NCI-H2107 treated with DMSO at 0.1 percent for 48 hours (cell line): ENCODE measurements around the gene SCN7A.
"Not testable (repeated sequence)": the region's sequence is repeated elsewhere in the genome, so short reads cannot be mapped to it uniquely, and the experiment has no call there.

Experiments
- DNase-seq: peaks from one replicate; lab custom pipeline; 2025; ENCODE audit not compliant: unreplicated experiment; lab: John Stamatoyannopoulos, UW

Gene SCN7A

DNA sequence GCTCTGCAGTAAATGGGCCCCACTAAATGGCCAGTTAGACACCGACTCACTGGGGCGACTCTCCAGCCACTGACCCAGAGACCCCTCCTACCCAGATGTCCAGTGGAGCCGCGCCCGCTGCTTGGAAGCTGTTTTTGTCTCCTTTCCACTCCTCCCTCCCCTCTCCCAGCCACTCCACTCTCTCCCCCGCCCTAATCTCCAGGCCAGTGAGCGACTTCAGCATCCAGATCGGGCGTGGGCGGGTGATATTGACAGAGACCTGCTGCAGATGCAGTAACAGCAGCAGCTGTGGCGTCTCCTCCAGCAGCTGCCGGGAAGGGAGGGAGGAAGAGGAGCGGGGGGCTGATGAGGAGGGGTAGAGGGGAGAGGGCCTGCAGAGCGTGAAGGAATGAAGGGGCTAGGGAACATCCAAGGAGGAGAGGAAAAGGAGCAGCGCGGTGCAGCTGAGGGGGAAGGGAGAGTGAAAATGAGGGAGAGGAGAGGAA, at the start of gene SCN7A:
SCN7A (minus strand) TSS at position 110 of the 485 bp plus-strand sequence. CDS start 16,553 bp downstream, outside the sequence.
- no peak for DNase-seq

DNA sequence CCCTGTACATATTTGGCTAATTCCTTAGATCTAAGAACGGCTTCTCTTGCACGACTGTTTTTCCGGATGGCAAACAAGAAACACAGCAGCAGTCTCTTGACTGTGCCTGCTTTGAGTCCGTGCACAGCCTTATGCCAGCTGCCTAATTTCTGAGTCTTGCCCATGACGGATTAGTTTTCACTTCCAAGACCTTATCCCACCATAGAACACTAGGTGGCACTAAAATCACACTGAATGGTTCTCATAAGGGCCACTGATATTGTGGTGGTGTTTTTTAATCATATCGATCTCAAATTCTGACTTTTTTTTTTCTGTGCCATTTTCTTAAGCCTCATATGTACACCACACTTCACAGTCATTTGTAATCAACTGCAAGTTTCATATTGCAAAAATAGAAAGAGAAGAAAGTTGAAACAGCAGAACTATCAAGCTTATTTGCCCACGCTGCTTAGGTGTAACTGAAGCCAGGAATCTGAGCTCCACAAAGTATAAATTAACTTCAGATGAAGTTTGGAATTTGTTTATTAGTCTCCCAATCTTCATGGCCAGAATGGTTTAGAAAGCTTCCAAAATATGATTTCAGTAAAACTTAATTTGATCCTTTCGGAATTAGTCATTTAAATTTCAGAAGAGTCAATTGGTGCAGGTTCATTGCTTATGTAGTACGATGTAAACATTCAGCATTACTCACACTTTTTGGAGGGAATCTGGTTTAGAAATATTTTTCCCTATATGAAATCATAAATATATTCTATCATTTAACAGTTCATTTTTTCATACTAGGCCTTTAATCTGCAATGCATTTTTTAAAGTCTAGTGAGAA, 45.5 kb upstream of the SCN7A start:
- DNase-seq: peak; percentile 30

DNA sequence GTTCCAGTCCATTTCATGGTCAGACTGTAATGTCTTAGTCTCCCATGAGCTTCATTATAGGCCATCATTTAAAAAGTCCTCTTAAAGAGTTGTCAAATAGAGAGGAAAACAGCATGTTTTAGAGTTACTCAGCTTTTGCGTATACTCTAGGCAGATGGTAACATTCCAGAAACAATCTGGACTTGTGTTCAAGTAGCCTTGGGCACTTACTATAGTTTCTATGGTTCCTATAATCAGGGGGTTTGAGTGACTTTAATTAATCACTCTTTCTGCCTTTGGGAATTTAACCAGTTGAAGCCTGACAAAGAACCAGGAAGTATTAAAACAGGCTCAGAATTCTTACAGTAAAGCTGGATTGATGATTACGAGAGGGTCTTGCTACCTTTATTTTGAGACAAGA, 42.1 kb upstream of the SCN7A start:
- no peak for DNase-seq

DNA sequence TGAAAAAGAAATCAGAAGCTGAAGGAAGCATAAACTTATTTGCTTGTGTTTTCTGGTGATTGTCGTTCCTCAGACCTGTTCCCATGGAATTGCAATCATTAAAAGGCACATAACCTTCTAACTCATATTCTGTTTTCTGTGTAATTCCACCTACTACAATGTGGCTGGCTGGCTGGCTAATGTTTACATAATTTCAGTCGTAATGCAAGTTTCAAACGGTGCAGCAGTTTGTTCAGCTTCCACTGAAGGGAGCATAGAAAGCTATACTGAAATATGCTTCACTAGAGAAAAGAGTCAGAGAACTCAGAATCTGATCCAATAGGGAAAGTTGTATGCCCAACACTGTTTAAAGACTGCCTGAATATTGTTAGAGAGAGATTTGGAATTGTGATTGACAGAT, 27.1 kb upstream of the SCN7A start:
- no peak for DNase-seq

DNA sequence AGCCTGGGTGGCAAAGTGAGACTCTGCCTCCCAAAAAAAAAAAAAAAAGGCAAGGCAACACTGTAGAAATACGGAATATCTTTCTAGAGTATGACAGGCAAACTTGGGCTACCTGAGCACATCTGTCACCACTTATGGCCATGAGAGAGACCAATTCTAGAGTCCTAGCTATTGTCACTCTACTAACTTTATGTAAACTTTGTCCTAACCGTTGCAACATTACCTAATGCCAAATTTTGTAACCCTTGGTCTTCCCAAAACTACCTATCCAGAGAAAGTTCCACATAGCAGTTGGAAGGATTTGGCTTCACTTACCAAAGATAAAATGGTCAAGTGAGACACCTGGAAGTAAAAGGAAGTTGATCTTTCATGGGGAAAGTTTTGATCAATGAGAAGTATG, 26.6 kb upstream of the SCN7A start:
- DNase-seq: no peak

DNA sequence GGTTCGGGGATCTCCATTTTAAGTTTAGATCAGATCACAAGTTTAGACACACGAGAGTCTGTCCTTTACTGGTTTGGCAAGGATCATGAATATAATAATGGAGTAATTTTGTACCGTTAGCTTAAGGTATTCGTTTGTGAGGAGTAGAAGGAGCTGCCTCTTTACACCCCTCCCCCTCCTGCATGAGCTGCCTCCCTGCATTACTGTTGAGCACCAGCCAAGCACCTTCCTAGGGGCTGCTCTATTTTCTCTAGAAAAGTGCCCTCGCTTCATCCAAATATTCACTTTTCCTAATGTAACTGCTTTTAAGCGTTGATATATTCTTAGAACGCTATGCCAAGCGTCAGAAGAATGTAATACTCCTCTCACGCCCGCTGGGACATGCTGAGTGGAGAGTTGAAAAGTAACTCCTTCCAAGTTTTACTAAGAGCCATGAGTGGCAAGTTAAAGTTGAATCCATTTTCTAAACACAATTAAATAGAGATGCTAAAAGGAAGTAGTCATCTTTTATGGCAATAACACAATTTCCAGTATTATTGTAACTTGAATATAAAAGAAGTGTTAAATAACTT, 25.4 kb upstream of the SCN7A start:
- no peak for DNase-seq

DNA sequence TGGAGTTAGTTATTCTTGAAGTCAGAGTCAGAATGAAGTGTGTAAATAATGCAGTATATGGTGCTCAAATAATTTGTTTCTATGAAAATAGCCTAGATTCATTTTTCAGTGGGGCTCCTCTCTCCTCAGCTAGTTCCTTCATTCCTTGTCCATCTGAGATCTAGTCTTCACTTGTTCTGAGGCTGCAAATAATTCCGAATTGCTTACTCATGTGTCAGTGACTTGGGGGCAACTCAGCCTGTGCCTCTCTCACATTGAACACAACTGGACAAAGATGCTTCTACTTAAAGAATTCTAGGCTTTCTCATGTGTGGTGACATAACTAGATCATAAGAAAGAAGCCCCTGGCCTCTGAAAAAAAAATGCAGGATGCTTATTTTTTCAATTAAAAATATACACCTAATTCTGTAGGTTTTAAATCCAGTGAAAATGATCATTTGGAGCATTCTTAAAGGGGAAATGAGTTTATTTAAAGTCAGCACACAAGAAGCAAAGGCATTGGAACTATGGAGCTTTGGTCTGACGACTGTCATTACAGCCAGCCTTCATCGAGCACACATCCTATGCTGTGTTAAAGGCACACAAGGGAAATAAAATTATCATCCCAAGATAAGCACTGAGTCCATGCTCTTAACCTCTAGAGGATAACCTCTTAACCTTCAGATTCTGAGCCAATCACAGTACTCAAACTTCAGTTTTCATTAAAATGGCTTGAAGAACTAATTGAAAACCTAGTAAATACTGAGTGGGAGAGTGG, 24.8 kb upstream of the SCN7A start:
- no peak for DNase-seq

DNA sequence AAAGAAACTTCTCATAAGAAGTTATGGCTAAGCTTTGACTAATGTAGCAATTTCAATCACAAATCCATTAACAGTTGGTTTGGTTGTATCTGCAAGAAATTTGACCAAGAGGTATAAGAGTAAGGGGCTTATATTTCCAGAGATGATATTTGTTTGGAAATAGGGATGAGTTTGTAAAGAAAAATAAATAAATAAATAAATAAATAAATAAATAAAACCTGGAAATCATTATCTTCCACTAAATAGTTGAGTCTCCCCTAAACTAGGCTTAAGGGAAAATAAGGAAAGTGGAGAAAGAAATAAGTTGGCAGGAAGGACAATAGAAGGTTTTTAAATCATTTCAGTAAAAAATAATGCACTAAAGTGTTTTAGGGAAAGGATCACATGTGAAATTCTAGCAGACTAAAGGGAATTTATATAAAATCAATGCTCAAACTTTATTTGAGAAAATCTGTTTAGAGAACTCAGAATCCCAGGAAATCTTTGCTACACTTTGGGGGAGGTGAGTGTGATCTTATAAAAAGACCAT, 23.5 kb upstream of the SCN7A start:
- no peak for DNase-seq

DNA sequence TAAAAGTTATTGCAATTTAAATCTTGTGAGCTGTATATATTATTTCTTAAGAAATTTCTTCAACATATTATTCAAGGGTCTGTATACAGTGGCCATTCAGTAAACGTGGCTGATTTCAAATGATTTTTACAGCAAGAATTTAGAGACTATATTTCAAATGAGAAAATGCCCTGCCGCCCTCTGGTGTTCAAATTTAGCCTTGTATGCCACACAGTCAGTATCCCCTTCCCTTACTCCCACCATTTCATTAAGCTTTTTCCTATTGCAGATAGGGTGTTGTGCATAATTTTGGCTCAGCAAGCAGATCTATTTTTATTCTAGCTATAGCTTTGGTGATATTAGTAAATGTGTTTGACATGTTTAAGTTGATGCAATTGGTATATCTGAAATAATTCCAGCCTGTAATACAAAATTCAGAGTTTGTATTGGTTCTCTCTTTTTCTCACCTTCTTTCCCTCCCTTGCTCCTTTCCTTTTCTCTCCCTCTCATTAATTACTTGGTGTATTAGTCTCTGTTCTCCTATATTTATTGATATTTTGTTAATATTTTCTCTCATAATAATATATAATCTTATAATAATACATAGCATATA, 22.8 kb upstream of the SCN7A start:
- no peak for DNase-seq

DNA sequence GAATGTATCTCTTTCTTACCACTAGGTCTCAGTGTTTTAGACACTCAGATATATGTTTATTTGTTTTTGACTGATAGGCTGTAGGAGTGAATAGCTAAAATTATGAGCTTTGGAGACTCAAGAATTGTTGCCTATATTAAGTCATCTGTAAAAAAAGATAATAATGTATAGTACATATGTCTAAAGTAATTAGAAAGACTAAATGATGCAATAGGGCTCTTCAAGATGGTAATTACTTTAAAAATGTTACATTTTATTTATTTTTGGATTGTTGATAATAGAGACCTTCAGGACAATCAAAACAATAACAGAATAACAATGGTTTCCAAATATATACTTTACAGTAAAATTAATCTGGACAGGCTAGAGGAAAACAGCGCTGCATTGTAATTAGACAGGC, 19.9 kb upstream of the SCN7A start:
- DNase-seq: no peak

DNA sequence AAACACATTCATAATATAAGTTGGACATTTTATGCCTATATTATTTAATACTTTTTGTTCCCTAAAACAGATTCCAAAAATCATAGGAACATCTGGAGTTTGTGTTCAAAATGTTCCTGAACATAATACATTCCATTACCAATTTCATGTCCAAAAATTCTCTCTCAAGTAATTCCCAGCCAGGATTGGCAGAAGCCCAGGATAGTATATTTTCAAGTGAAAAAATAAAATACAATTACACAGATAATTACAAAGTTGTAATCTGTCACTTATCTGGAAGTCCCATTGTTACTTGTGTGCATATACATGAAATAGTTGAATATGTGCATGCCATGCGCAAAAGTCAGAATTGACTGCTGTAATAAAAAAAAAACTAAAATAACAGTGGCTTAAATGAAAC, 5.2 kb upstream of the SCN7A start:
- no peak for DNase-seq

DNA sequence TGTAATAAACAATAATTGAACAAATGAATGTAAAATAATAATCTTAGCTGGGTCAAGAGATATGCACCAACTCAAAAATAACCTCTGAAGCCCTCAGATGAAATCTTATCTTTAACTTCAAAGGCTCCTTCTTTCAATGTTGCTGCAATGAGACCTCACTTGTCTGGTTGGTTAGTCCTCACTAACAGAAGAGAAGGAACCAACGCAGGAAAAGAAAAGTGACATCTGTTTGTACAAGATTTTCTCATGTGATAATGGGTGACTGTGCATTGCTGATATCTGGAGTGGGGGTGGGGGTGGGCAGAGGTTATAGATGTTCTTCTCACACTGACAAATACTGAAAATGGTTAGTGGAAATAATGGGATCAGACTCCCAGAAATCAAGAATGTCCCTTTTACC, 2.6 kb downstream of the SCN7A start:
- no peak for DNase-seq

DNA sequence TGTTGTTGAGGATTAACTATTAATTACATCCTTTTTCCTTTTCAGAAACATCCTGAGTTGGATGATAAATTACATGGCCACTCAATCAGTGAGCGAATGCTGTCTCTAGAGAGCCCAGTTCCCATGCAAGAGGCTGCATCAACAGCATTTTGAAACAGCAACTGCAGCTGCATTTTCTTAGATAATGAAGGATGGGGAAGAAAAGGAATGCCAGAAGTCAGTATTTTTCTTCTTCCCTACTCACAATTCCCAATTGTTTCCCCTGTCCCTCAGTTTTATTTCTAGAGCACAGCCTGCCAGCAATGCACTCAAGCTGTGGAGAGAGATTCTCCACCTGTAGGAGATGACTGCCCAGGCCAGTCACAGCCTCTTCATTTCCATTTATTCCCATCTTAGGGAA, 6.9 kb downstream of the SCN7A start:
- DNase-seq: no peak

DNA sequence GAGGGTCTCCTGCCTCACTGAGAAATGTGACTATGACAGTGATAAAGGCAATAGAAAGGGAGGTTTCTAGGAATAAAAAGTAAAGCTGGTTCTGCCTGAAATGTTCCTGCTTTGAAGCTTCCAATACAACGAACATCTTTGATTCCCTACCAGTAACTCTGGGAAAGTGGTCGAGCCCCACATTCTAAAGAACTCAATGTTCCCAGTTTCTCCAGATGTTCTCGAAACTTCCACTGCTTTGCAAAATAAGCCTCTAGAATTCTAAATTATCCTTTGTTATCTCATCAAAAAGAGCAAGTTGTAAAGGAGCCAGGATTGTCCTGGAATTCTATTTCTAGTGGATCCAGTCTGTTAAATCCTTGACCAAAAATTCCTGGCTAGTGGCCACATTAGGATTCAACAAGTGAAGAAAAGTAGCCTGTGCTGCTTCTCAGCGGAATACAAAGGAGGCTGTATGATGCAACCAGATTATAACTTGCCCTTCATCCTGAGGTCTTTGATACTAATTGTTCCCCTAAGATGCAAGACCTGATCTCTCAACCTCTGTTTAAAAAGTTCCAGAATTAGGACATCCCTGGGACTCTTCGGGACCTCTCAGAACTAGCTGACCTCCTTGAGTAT, 8.4 kb downstream of the SCN7A start:
- DNase-seq: no peak

DNA sequence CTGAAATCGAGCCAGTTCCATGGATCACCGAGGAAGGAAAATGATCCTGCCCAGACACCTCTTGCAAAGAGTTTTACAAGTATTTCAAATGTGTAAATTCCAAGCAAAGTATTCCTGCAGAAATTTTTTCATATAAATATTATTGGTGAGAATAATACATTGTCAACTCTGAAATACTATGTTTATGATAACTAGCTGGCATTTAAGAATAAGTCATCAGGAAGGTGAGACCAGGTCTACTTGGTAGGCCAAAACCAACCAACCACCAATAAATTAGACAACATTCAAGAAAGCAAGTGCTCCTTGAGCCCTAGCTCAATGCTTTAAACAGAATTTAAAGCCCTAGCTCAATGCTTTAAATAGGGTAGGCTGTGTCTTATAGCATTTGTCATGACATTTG, 21.7 kb downstream of the SCN7A start:
- DNase-seq: no peak

DNA sequence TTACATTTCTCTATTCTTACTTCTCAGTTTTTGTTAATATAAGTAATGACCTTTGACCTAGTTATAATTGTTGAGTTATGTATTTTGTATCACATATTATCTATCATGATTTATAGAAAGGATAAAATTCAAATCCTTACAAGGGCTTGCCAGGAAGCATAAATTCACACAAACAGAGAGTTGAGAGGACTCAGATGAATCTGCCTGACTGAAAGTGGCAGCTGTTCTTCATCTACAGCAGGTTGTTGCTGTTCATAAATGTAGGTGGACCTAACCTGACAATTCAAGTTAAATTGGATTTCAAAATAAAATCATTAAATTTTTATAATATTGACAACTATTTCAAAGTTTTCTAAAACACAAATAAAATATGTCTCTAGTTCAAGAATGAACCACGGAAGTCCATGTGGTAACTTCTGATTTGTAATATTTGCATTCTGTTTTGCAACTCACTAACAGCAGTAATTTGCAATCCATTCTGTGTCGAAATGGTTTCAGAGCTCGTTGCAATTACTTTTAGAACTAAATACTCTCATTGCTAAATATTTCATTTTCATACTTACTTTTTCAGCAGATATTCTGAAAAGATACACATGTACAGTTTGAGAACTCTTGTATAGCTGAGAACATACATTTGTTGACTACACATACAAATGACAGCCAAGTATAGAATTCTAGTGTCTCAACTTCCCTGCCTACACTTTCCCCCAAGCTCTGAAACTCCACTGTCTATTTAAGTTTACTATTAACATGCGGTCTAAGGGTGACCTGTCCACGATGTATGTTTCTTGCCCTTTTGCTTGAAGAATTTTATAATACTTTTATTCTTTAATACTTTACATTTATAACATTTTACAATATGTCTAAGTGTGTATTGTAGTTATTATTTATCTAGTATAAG, 25.7 kb downstream of the SCN7A start:
- no peak for DNase-seq

DNA sequence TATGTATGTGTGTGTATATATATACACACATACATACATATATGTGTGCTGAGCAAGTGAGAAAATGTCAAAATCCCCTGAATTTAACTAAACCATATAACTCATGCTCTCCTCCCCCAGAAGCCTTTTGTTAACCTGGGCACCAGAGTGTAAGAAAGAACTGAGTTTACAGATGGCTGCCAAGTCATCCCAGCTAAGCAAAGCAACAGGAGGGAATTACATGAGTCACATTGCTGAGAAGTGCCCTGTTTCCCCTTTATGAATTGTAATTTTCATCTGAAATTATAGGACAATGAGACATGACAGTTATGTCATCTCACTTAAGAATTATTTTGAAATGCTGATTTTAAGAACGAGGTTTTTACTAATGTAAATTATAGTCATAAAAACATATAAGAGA, 29.9 kb downstream of the SCN7A start:
- DNase-seq: no peak

DNA sequence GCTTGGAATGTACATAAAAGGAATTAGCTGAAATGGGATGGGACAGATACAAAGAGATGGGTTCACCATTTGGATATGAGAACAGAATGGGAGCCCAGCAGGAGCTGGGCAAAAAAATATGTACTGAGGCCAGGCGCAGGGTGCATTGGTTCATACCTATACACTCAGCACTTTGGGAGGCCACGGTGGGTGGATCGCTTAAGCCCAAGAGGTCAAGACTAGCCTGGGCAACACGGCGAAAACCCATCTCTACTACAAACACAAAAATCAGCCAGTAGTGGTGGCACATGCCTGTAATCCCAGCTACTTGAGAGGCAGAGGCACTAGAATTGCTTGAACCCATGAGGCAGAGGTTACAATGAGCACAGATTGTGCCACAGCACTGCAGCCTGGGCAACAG, 30.4 kb downstream of the SCN7A start:
- DNase-seq: no peak

DNA sequence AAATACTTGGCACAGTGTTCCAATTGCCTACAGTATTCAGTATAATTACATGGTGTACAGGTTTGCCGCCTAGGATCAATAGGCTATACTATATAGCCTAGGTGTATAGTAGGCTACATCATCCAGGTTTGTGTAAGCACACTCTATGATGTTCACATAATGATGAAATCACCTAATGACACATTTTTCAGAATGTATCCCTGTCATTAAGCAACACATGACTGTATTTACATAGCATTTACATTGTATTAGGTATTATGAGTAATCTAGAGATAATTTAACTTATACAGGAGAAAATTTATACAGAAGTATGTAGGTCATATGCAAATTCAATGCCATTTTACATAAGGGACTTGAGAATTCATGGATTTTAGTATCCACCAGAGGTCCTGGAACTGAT, 35.4 kb downstream of the SCN7A start:
- no peak for DNase-seq

DNA sequence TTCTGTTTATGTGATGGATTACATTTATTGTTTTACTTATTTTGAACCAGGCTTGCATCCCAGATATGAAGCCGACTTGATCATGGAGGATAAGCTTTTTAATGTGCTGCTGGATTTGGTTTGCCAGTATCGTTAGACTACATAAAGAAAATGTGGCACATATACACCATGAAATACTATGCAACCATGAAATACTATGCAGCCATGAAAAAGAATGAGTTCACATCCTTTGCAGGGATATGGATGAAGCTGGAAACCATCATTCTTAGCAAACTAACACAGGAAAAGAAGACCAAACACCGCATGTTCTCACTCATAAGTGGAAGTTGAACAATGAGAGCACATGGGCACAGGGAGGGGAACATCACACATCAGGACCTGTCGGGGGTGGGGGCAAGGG, 38.2 kb downstream of the SCN7A start:
- DNase-seq: not testable (repeated sequence)
